ENCODE results near the gene EDARADD.
"Not testable (repeated sequence)": the region's sequence is repeated elsewhere in the genome, so short reads cannot be mapped to it uniquely, and the experiment has no call there.

The EDARADD gene

DNA sequence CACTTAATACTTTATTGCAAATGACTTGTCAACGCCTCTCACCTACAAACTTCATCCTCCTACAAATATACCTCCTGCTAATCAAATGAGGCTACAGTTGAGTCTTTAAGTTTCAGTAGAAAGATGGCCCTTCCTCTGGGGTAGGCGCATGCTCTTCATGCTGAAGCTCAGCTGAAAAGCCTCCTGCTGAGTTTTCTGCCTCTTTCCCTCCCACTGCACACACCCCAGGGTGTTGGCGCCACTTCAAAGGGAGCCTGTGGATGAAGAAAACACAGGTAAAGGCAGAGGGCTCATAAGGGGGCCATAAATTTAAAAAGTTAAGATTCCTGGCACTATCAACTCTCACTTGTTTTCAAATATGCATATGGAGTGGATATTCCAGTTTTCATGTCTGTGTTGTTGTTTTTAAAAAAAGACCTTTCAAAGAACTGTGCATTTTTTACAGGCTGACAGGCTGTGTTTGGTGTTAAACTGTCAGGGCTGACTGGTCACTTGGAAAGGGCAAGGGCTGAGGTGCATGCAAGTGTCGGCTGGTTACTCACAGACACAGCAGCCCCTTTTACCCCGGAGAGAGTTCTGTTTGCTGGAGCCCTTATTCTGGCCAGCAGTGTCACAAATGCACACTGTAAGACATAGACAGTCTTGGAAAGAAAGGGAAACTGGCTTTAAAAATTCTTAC is 86.8 kb downstream of the EDARADD start:
- TF ChIP-seq, protein P1, sequence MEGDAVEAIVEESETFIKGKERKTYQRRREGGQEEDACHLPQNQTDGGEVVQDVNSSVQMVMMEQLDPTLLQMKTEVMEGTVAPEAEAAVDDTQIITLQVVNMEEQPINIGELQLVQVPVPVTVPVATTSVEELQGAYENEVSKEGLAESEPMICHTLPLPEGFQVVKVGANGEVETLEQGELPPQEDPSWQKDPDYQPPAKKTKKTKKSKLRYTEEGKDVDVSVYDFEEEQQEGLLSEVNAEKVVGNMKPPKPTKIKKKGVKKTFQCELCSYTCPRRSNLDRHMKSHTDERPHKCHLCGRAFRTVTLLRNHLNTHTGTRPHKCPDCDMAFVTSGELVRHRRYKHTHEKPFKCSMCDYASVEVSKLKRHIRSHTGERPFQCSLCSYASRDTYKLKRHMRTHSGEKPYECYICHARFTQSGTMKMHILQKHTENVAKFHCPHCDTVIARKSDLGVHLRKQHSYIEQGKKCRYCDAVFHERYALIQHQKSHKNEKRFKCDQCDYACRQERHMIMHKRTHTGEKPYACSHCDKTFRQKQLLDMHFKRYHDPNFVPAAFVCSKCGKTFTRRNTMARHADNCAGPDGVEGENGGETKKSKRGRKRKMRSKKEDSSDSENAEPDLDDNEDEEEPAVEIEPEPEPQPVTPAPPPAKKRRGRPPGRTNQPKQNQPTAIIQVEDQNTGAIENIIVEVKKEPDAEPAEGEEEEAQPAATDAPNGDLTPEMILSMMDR (IDR thresholded peaks at IDR 0.05; ENCODE audit: insufficient read depth, low read depth, low read length, missing control alignments) = no peak
- H3K4me3 ChIP-seq (ENCODE audit: low read length) = no peak overlapping the region
- no peak for DNase-seq (ENCODE audit: low read depth)

DNA sequence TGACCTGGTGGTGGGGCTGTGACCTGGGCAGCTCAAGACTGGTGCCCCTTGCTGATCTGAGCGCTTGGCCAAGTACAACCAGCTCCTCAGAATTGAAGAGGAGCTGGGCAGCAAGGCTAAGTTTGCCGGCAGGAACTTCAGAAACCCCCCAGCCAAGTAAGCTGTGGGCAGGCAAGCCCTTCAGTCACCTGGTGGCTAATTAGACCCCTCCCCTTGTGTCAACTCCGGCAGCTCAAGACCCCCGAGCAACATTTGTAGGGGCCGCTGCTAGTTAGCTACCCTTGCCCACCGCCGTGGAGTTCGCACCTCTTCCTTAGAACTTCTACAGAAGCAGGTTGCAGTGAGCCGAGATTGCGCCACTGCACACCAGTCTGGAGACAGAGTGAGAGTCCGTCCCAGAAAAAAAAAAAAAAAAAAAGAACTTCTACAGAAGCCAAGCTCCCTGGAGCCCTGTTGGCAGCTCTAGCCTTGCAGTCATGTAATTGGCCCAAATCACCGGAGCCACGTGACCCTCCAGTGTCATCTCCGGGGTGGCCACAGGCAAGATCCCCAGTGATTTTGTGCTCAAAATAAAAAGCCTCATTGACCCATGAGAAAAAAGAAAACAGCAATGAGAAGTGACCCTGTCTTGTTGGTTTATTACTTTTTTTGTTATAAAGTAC is 90.4 kb downstream of the EDARADD start:
- TF ChIP-seq, protein P1 (IDR thresholded peaks at IDR 0.05; ENCODE audit: insufficient read depth, low read depth, low read length, missing control alignments) = no peak
- H3K4me3 ChIP-seq (ENCODE audit: low read length) = no peak overlapping the region
- no peak for DNase-seq (ENCODE audit: low read depth)

DNA sequence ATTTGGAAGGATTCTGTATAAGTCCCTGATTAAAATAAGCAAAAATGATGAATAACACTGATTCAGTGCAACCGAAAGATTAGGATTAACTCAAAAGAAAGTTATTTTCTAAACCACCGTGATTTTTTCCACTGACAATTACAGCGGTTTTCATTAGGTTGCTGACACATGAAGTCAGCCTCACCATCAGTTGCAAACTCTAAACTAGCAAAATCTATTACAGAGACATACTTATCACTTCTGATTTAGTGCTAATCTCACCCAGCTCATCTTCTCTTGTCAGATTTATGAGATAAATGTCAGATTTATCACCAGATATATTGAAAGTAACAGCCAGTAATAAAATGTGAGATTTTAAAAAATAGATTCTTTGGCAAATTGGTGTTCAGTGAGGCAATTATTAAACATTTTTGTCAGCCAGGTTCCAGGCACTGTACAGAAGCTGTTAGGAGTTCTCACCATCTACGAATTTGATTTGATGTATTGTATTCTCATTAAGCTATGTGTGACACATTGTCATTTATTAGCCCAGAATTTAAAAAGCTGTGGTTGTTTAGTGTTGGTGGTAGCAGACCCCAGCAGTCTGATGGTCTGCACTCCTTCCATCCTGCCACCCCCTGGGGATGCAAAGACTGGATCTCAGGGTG is 92.4 kb downstream of the EDARADD start:
- TF ChIP-seq, protein P1 (IDR thresholded peaks at IDR 0.05; ENCODE audit: insufficient read depth, low read depth, low read length, missing control alignments) = no peak
- no peak overlapping the region for H3K4me3 ChIP-seq (ENCODE audit: low read length)
- DNase-seq (ENCODE audit: low read depth) = no peak

DNA sequence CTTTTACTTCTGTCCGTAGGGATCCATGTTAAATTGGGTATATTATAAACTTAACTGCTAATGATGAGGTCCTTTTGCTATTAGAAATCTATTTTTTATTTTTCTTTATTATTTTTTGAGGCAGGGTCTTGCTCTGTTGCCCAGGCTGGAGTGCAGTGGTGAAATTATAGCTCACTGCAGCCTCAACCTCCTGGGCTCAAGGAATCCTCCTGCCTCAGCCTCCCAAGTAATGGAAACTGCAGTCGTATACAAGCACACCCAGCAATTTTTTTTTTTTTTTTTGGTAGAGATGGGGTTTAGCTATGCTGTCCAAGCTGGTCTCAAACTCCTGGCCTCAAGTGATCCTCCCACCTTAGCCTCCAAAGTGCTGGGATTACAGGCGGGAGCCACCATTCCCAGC is 95.1 kb downstream of the EDARADD start:
- not testable (repeated sequence) for H3K4me3 ChIP-seq (ENCODE audit: low read length); DNase-seq (ENCODE audit: low read depth)

DNA sequence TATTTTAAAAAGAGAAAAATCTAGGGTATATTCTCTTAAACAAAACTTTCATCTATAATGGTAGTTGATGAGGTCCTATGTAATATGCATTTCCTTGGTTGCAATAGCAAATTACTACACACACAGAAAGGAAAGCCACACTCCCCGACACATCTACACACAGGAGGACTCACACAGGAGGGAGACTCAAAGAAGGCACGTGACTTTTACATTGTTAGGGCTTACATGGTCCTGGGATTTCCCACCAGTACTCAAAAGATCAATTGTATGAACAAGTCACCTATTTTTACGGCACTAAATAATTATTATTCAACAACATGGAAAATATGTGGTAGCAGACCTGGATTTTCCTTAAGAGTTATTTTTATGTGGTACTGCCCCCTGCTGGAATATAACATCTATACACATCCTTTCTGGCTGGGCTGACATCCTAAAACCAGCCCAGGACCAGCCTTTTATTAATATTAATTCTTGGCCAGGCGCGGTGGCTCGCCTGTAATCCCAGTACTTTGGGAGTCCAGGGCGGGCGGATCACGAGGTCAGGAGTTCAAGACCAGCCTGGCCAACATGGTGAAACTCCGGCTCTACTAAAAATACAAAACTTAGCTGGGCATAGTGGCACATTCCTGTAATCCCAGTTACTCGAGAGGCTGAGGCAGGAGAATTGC is 95.8 kb downstream of the EDARADD start:
- no peak overlapping the region for H3K4me3 ChIP-seq (ENCODE audit: low read length)
- peak; percentile 72 for DNase-seq (ENCODE audit: low read depth)
- TF ChIP-seq, protein P1 (IDR thresholded peaks at IDR 0.05; ENCODE audit: insufficient read depth, low read depth, low read length, missing control alignments) = peak; percentile 48

DNA sequence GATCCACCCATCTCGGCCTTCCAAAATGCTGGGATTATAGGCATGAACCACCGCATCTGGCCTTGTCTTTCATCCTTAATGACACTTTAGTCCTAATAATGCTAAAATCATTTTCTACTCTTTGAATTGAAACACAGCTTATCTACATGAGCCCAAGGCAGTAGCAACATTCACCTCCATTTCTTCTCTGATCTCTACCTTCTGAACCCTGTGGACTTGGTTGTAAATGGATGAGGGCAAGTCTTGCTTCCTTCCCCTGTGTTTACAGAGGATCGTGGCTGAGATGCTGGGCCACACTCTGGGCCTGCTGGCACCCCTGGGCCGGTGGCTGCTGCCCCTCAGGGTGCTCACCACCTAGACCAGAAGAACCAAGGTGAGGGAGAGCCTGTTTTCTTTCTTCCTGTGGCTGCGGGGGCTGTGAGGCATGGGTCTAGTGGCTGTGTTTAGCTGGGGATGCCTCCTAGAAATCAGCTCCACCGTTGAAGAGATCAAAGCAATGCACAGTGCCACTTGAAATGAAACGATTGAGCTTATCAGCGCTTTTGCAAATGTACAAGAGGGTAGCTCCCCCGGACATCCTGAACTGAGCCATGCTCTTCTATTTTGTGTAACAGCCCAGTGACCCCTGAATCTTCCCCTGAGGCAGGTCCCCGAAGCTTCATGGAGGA is 97.5 kb downstream of the EDARADD start:
- TF ChIP-seq, protein P1 (IDR thresholded peaks at IDR 0.05; ENCODE audit: insufficient read depth, low read depth, low read length, missing control alignments) = no peak
- no peak overlapping the region for H3K4me3 ChIP-seq (ENCODE audit: low read length)
- no peak for DNase-seq (ENCODE audit: low read depth)

DNA sequence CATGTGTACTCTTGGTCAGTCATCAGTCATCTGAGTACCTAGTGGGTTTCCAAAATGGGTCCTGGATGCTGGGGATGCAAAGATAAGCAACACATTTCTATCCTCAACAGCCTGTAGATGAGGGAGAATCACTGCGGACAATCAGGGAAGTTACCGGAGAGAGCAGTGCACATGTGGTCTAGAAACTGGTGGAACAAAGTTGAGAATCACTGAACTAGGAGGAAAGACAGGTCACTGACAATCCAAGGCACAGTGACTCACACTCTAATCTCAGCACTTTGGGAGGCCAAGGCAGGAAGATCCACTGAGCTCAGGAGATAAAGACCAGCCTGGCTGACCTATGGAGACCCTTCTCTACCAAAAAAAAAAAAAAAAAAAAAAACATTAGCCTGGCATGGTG is 98.3 kb downstream of the EDARADD start:
- no peak for DNase-seq (ENCODE audit: low read depth)
- H3K4me3 ChIP-seq (ENCODE audit: low read length) = no peak overlapping the region
- TF ChIP-seq, protein P1 (IDR thresholded peaks at IDR 0.05; ENCODE audit: insufficient read depth, low read depth, low read length, missing control alignments) = no peak

Measured in epithelial cell of esophagus (primary cell).